GM12872 (cell line): ENCODE data around the gene PDSS2.

ENCODE experiments used
- CTCF ChIP-seq: IDR thresholded peaks from 3 replicates; pipeline ENCODE4 v1.5.1; 2011; ENCODE audit warnings: low read depth, mild to moderate bottlenecking, low read length, moderate library complexity; ENCODE audit not compliant: insufficient read depth

PDSS2 gene

GRCh38 chr6:107421696-107422256 lies 37.6 kb downstream of the PDSS2 start:
- no peak for TF ChIP-seq CTCF

- no peak for TF ChIP-seq CTCF
Observed at GRCh38 chr6:107419733-107420132, 39.6 kb downstream of the PDSS2 start.

GRCh38 chr6:107418118-107418517 lies 41.2 kb downstream of the PDSS2 start:
- TF ChIP-seq CTCF = peak; percentile 81

GRCh38 chr6:107416145-107416544 lies 43.2 kb downstream of the PDSS2 start:
- TF ChIP-seq CTCF = no peak

- no peak for TF ChIP-seq CTCF
Observed at GRCh38 chr6:107413966-107414645, 45.3 kb downstream of the PDSS2 start.

GRCh38 chr6:107411161-107411560 lies 48.2 kb downstream of the PDSS2 start:
- no peak for TF ChIP-seq CTCF

GRCh38 chr6:107409942-107410341 lies 49.4 kb downstream of the PDSS2 start:
- TF ChIP-seq CTCF = no peak
